ENCODE data around the gene ZPBP2.

Gene ZPBP2

GRCh38 chr17:39916918-39917317 lies 48.9 kb downstream of the ZPBP2 start:
- DNase-seq = peak; percentile 17

GRCh38 chr17:39919087-39919683 lies 51.2 kb downstream of the ZPBP2 start:
- peak; percentile 49 for DNase-seq

GRCh38 chr17:39920218-39921210 lies 52.5 kb downstream of the ZPBP2 start:
- no peak for DNase-seq

GRCh38 chr17:39921323-39921722 lies 53.3 kb downstream of the ZPBP2 start:
- DNase-seq = peak; percentile 62

GRCh38 chr17:39922006-39922405 lies 54.0 kb downstream of the ZPBP2 start:
- no peak for DNase-seq

- DNase-seq = no peak
Measured at GRCh38 chr17:39923230-39923629, 55.2 kb downstream of the ZPBP2 start.

GRCh38 chr17:39923836-39924690 lies 56.1 kb downstream of the ZPBP2 start:
- DNase-seq = no peak

- DNase-seq = no peak
Measured at GRCh38 chr17:39924691-39925055, 56.7 kb downstream of the ZPBP2 start.

- DNase-seq = no peak
Measured at GRCh38 chr17:39925282-39926134, 57.5 kb downstream of the ZPBP2 start.

- no peak for DNase-seq
Measured at GRCh38 chr17:39926135-39926587, 58.2 kb downstream of the ZPBP2 start.

GRCh38 chr17:39926588-39927100 lies 58.6 kb downstream of the ZPBP2 start:
- DNase-seq = peak; percentile 72

Data from hematopoietic multipotent progenitor cell treated with erythropoietin and hydrocortisone succinate and interleukin-3 and kit ligand, for 4 days (in vitro differentiated cells).